Testis (tissue), 2 donors: ENCODE data around the gene PLEKHA7.

Experiments used
- CTCF ChIP-seq, 3 experiments: fragments of 450-650 bp in 2 of 3; fragments of 200-600 bp in 1 of 3; sonication (generic) in 1 of 3; IDR thresholded peaks; one replicate each; pipeline ENCODE4 v1.5.1; 2016 to 2019; ENCODE audit warnings: antibody characterized with exemption in 3 of 3, mild to moderate bottlenecking in 2 of 3, moderate library complexity in 1 of 3
- POLR2A ChIP-seq: fragments of 450-650 bp; IDR thresholded peaks from one replicate; pipeline ENCODE4 v1.6.1; 2017; ENCODE audit warnings: antibody characterized with exemption, mild to moderate bottlenecking, moderate library complexity

GRCh38 chr11:16738947-16739815 lies 275.0 kb downstream of the PLEKHA7 start:
- TF ChIP-seq CTCF (IDR thresholded peaks at IDR 0.05) (no peak), POLR2A (no peak)
